DND-41 (cell line): Measurements from ENCODE around the gene EEF2.

Source experiments
- ATAC-seq: fragments of 200-7000 bp; cut with Tn5 transposase; 3 replicates; pipeline ENCODE4 v1.9.1; 2021; ENCODE audit warnings: low read depth; ENCODE audit not compliant: insufficient read depth
- DNase-seq: peaks from one replicate; pipeline ENCODE4 v3.0.0-alpha.2; 2020
- H2AFZ ChIP-seq: 2 replicates; pipeline ENCODE4 v1.6.0; 2012; ENCODE audit warnings: low read depth, low read length
- H3K27ac ChIP-seq: 2 replicates; pipeline ENCODE4 v1.5.1; 2012; ENCODE audit warnings: low read length, inconsistent platforms
- H3K27me3 ChIP-seq: fragments of 200-600 bp; sonication (generic); 2 replicates; pipeline ENCODE4 v1.6.0; 2012; ENCODE audit warnings: low read length, mild to moderate bottlenecking, inconsistent platforms; ENCODE audit not compliant: insufficient read depth, poor library complexity
- H3K36me3 ChIP-seq: 2 replicates; pipeline ENCODE4 v1.5.1; 2012; ENCODE audit warnings: low read length, inconsistent platforms; ENCODE audit not compliant: insufficient read depth
- H3K4me1 ChIP-seq: 2 replicates; pipeline ENCODE4 v1.5.1; 2012; ENCODE audit warnings: mild to moderate bottlenecking, low read length; ENCODE audit not compliant: insufficient read depth
- H3K4me2 ChIP-seq: 2 replicates; pipeline ENCODE4 v1.6.0; 2012; ENCODE audit warnings: mild to moderate bottlenecking, moderate library complexity, low read length, inconsistent platforms; ENCODE audit not compliant: insufficient read depth
- H3K4me3 ChIP-seq, 2 experiments: fragments of 200-600 bp in 1 of 2; shearing (Covaris generic) in 1 of 2; 2 replicates each; pipeline ENCODE4 v1.5.1; 2012 to 2016; ENCODE audit warnings: inconsistent platforms in 2 of 2, low read length in 2 of 2, mild to moderate bottlenecking in 2 of 2, low read depth in 1 of 2, moderate library complexity in 1 of 2
- H3K79me2 ChIP-seq: 2 replicates; pipeline ENCODE4 v1.6.0; 2012; ENCODE audit warnings: low read length, inconsistent platforms; ENCODE audit not compliant: insufficient read depth
- H3K9ac ChIP-seq: 2 replicates; pipeline ENCODE4 v1.6.0; 2012; ENCODE audit warnings: low read depth, mild to moderate bottlenecking, inconsistent platforms, low read length, moderate library complexity
- H3K9me3 ChIP-seq: 2 replicates; pipeline ENCODE4 v1.5.1; 2012; ENCODE audit warnings: low read length, moderate library complexity, mild to moderate bottlenecking, inconsistent platforms; ENCODE audit not compliant: insufficient read depth, severe bottlenecking
- H4K20me1 ChIP-seq: 2 replicates; pipeline ENCODE4 v1.6.0; 2012; ENCODE audit warnings: low read length; ENCODE audit not compliant: insufficient read depth
- CTCF ChIP-seq: IDR thresholded peaks from 2 replicates; pipeline ENCODE4 v1.5.1; 2012; ENCODE audit warnings: borderline replicate concordance, low read length, moderate library complexity, mild to moderate bottlenecking; ENCODE audit not compliant: poor library complexity, severe bottlenecking; ENCODE audit errors: extremely low read depth
- EZH2 ChIP-seq: IDR thresholded peaks from 3 replicates; pipeline ENCODE4 v1.6.1; 2012; ENCODE audit warnings: borderline replicate concordance, low read depth, mild to moderate bottlenecking, moderate library complexity, low read length, inconsistent platforms; ENCODE audit not compliant: severe bottlenecking

Gene EEF2

GRCh38 chr19:3961007-3961406, 24.3 kb downstream of the EEF2 start:
- Histone ChIP-seq H3K36me3 (peaks cover 68% of the 10 kb centered on the region), H3K4me2 (no peak overlapping the region), H3K9me3 (no peaks in the 10 kb centered on the region)

GRCh38 chr19:3959766-3960131, 25.5 kb downstream of the EEF2 start:
- no peak for ATAC-seq
- H2AFZ ChIP-seq, result no peak overlapping the region
- peaks cover 60% of the 10 kb centered on the region for H3K36me3 ChIP-seq
- H3K4me2 ChIP-seq, result no peak overlapping the region
- TF ChIP-seq CTCF (no peak), EZH2 (no peak)
- H3K27ac ChIP-seq, result no peak overlapping the region
- no peak overlapping the region for H3K4me3 ChIP-seq
- no peak for DNase-seq
- H3K79me2 ChIP-seq, result no peaks in the 10 kb centered on the region
- H3K9me3 ChIP-seq, result no peaks in the 10 kb centered on the region
- no peak overlapping the region for H3K9ac ChIP-seq
- no peaks in the 10 kb centered on the region for H4K20me1 ChIP-seq
- H3K4me1 ChIP-seq, result no peaks in the 10 kb centered on the region
- H3K27me3 ChIP-seq, result no peaks in the 10 kb centered on the region

More at GRCh38 chr19:3961007-3961406, 24.3 kb downstream of the EEF2 start:
- Histone ChIP-seq H3K4me3 (no peak overlapping the region), H3K79me2 (peaks cover 1% of the 10 kb centered on the region; the same call in 1 of the 2 replicates), H3K9ac (no peak overlapping the region), H4K20me1 (peaks cover 4% of the 10 kb centered on the region; the same call in 1 of the 2 replicates), H3K4me1 (no peaks in the 10 kb centered on the region), H2AFZ (no peak overlapping the region), H3K27me3 (no peaks in the 10 kb centered on the region), H3K27ac (no peak overlapping the region)
- ATAC-seq (no peak), DNase-seq (no peak)
- TF ChIP-seq EZH2 (no peak), CTCF (no peak)

GRCh38 chr19:3958836-3959765, 26.2 kb downstream of the EEF2 start:
- no peak for DNase-seq
- no peaks in the 10 kb centered on the region for H3K27me3 ChIP-seq
- H4K20me1 ChIP-seq, result no peaks in the 10 kb centered on the region
- no peak overlapping the region for H3K4me3 ChIP-seq
- H3K9me3 ChIP-seq, result no peaks in the 10 kb centered on the region
- H3K79me2 ChIP-seq, result no peaks in the 10 kb centered on the region
- ATAC-seq, result no peak
- TF ChIP-seq EZH2 (no peak), CTCF (no peak)
- no peak overlapping the region for H3K9ac ChIP-seq
- H3K27ac ChIP-seq, result no peak overlapping the region
- no peak overlapping the region for H3K4me2 ChIP-seq
- H3K36me3 ChIP-seq, result peaks cover 55% of the 10 kb centered on the region
- H3K4me1 ChIP-seq, result no peaks in the 10 kb centered on the region
- no peak overlapping the region for H2AFZ ChIP-seq
